ENCODE results near the gene CASTOR1. TPM values are rescaled to one million over a fixed set of nuclear protein-coding genes. Genes with fewer than 3 reads are reported as not detected.

CASTOR1 gene
- total RNA-seq, 2 donors from 2014 or later, result 27.2 to 33.2 TPM

GRCh38 chr22:30313527-30314363, 24.4 kb upstream of the CASTOR1 start:
- Histone ChIP-seq H3K9me3 (no peaks in the 10 kb centered on the region), H3K36me3 (no peaks in the 10 kb centered on the region), H3K4me3 (no peak overlapping the region), H3K4me1 (replicated peaks) (peaks cover 31% of the 10 kb centered on the region), H3K27me3 (replicated peaks; ENCODE audit: insufficient read depth) (no peaks in the 10 kb centered on the region), H3K27ac (no peak overlapping the region)
- TF ChIP-seq POLR2AphosphoS5 (IDR thresholded peaks at IDR 0.05) (no peak), POLR2A (IDR thresholded peaks at IDR 0.05) (no peak), CTCF (IDR thresholded peaks at IDR 0.05) (no peak)
- intact Hi-C loops (cut with DNase I), result no loop called here
- WGBS, result 74% methylated on average over 8 of the region's 8 CpGs
- no peak for DNase-seq (ENCODE audit: low spot score)

GRCh38 chr22:30312053-30312452, 22.7 kb upstream of the CASTOR1 start:
- Histone ChIP-seq H3K27me3 (replicated peaks; ENCODE audit: insufficient read depth) (no peaks in the 10 kb centered on the region), H3K4me1 (replicated peaks) (peaks cover 46% of the 10 kb centered on the region), H3K9me3 (no peaks in the 10 kb centered on the region), H3K36me3 (no peaks in the 10 kb centered on the region), H3K4me3 (no peak overlapping the region), H3K27ac (peak overlapping the region; percentile 76 to 91)
- intact Hi-C loops (cut with DNase I), result no loop called here
- WGBS, result 67% methylated on average over 6 of the region's 6 CpGs
- DNase-seq (ENCODE audit: low spot score), result no peak
- TF ChIP-seq POLR2AphosphoS5 (IDR thresholded peaks at IDR 0.05), result no peak
- TF ChIP-seq CTCF (IDR thresholded peaks at IDR 0.05), result no peak
- TF ChIP-seq POLR2A (IDR thresholded peaks at IDR 0.05), result no peak

GRCh38 chr22:30310881-30311771, 21.8 kb upstream of the CASTOR1 start:
- H3K4me1 ChIP-seq (replicated peaks), result peaks cover 55% of the 10 kb centered on the region
- peak; percentile 70 for DNase-seq (ENCODE audit: low spot score)

More at GRCh38 chr22:30310881-30311771, 21.8 kb upstream of the CASTOR1 start:
- intact Hi-C loops (cut with DNase I), result loop anchor here (2.0 kb wide), 1 partner anchor 20 kb away; no protein-coding TSS in a partner anchor
- Histone ChIP-seq H3K4me3 (no peak overlapping the region), H3K9me3 (no peaks in the 10 kb centered on the region), H3K27ac (peak overlapping the region; percentile 76 to 91), H3K27me3 (replicated peaks; ENCODE audit: insufficient read depth) (no peaks in the 10 kb centered on the region), H3K36me3 (no peaks in the 10 kb centered on the region)
- WGBS, result 37% methylated on average over 8 of the region's 8 CpGs
- TF ChIP-seq POLR2AphosphoS5 (IDR thresholded peaks at IDR 0.05) (peak; percentile 54), POLR2A (IDR thresholded peaks at IDR 0.05) (no peak), CTCF (IDR thresholded peaks at IDR 0.05) (no peak)
